Stomach (tissue), 9 donors: ENCODE results near the gene USP38. TPM values are rescaled to one million over a fixed set of nuclear protein-coding genes. Genes with fewer than 3 reads are reported as not detected.
"Not testable (repeated sequence)": the region's sequence is repeated elsewhere in the genome, so short reads cannot be mapped to it uniquely, and the experiment has no call there.

ENCODE experiments used
- DNase-seq, 2 donors: peaks; one replicate each; pipeline versions ENCODE4 v3.0.0 to v3.0.0-alpha.2; 2013 to 2019
- H3K27ac ChIP-seq, 5 donors: fragments of 200-600 bp in 4 of 5; sonication (generic) in 4 of 5; one replicate each; pipeline ENCODE4 v1.5.1; 2013 to 2019; ENCODE audit warnings: mild to moderate bottlenecking in 1 of 5, moderate library complexity in 1 of 5
- H3K27me3 ChIP-seq, 3 donors: fragments of 200-600 bp; sonication (generic); one replicate each; pipeline ENCODE4 v1.5.1; 2017 to 2019; ENCODE audit warnings: mixed run types in 1 of 3
- H3K36me3 ChIP-seq, 4 donors: fragments of 200-600 bp; sonication (generic); 1 replicate in 3 of 4; 2 replicates in 1 of 4; pipeline ENCODE4 v1.5.1; 2016 to 2019
- H3K4me1 ChIP-seq, 4 donors: fragments of 200-600 bp; sonication (generic); one replicate each; pipeline ENCODE4 v1.5.1; 2016 to 2019
- H3K4me3 ChIP-seq, 4 donors: fragments of 200-600 bp; sonication (generic) in 3 of 4; one replicate each; pipeline ENCODE4 v1.5.1; 2016 to 2019; ENCODE audit warnings: mild to moderate bottlenecking in 1 of 4
- H3K9me3 ChIP-seq, 4 donors: fragments of 200-600 bp; sonication (generic); one replicate each; pipeline ENCODE4 v1.5.1; 2016 to 2019
- EP300 ChIP-seq: sonication (generic); formaldehyde crosslinking; IDR thresholded peaks from one replicate; pipeline ENCODE4 v1.6.1; 2017; ENCODE audit warnings: antibody characterized with exemption
- POLR2A ChIP-seq, 4 donors: fragments of 450-650 bp; IDR thresholded peaks; one replicate each; pipeline ENCODE4 v1.6.1; 2016; ENCODE audit warnings: antibody characterized with exemption in 4 of 4, control low read depth in 2 of 4, mild to moderate bottlenecking in 1 of 4, moderate library complexity in 1 of 4
- POLR2AphosphoS5 ChIP-seq, 3 donors: sonication (generic); formaldehyde crosslinking; IDR thresholded peaks; one replicate each; pipeline ENCODE4 v1.6.1; 2016; ENCODE audit warnings: antibody characterized with exemption in 3 of 3
- WGBS, 5 donors: extraction: QIAGEN DNeasy Blood & Tissue Kit in 3 of 5; methylation state at CpG; one replicate each; pipeline versions ENCODE4 v1.1.5 to v1.1.7; 2013 to 2018; 5-methylcytosine and 5-hydroxymethylcytosine counted together
- intact Hi-C: fragments of 100-400 bp; cut with DNase I; formaldehyde crosslinking; loops from one replicate; pipeline ENCODE4 v1.15.1; 2023; ENCODE audit warnings: low total_unique reads
- polyA plus RNA-seq, 3 donors: library from polyadenylated mRNA; stranded (reverse); fragments of 200-250 nt; gene quantifications; one replicate each; pipeline ENCODE4 v1.2.3, GENCODE V29; 2013
- total RNA-seq, 5 donors: library from RNA; depleted of rRNA; stranded (reverse); fragments of >200 nt; gene quantifications; one replicate each; pipeline versions ENCODE4 v1.1.0 to v1.2.3, GENCODE V29; 2014 to 2016
- TF ChIP-seq, protein P1 (sequence below), 7 experiments: fragments of 450-650 bp in 4 of 7; fragments of 200-600 bp in 3 of 7; sonication (generic) in 3 of 7; IDR thresholded peaks; one replicate each; pipeline ENCODE4 v1.5.1; 2016 to 2019; ENCODE audit warnings: antibody characterized with exemption in 7 of 7, control low read depth in 2 of 7, mild to moderate bottlenecking in 1 of 7
- donor health status: healthy with polysubstance abuse.
- donor health status: Bipolar disorder and iron deficiency.
- donor health status: healthy.

The USP38 gene
- total and polyA plus RNA-seq, 8 donors: 1.7 to 32.1 (median 11.0) TPM

DNA sequence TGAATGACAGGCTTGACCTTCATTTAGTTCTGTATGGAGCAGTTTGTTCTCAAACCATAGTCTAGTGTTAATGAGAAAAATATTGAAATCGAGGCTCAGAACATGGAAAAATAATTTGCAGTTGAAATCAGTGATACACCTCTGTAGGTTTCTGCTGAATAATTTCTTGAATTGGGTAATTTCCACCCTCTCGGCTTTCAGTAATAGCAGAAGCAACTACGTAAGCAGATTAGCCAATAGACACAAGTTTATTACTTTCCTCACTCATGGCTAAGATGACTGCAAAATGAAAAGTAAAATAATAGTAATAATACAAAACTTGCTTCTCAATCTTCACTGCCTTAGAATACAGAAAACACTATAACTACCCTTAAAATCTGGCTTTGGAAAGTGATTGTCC lies 46.0 kb downstream of the USP38 start:
- no peak for DNase-seq
- Histone ChIP-seq H3K4me3 (no peak overlapping the region), H3K27ac (peak overlapping the region in 2 of 5 donors; percentile 18 to 50), H3K9me3 (no peaks in the 10 kb centered on the region), H3K36me3 (no peaks in the 10 kb centered on the region), H3K4me1 (peaks cover 0 to 18% (median 3%) of the 10 kb centered on the region in 4 donors), H3K27me3 (no peaks in the 10 kb centered on the region)
- intact Hi-C loops: no loop called here
- WGBS, 5 donors: 65 to 78% (median 74%) methylated on average over 3 of the region's 3 CpGs
- TF ChIP-seq, protein P1, sequence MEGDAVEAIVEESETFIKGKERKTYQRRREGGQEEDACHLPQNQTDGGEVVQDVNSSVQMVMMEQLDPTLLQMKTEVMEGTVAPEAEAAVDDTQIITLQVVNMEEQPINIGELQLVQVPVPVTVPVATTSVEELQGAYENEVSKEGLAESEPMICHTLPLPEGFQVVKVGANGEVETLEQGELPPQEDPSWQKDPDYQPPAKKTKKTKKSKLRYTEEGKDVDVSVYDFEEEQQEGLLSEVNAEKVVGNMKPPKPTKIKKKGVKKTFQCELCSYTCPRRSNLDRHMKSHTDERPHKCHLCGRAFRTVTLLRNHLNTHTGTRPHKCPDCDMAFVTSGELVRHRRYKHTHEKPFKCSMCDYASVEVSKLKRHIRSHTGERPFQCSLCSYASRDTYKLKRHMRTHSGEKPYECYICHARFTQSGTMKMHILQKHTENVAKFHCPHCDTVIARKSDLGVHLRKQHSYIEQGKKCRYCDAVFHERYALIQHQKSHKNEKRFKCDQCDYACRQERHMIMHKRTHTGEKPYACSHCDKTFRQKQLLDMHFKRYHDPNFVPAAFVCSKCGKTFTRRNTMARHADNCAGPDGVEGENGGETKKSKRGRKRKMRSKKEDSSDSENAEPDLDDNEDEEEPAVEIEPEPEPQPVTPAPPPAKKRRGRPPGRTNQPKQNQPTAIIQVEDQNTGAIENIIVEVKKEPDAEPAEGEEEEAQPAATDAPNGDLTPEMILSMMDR (IDR thresholded peaks at IDR 0.05): no peak
- TF ChIP-seq POLR2A (IDR thresholded peaks at IDR 0.05): no peak
- TF ChIP-seq EP300: no peak
- TF ChIP-seq POLR2AphosphoS5 (IDR thresholded peaks at IDR 0.05): no peak

DNA sequence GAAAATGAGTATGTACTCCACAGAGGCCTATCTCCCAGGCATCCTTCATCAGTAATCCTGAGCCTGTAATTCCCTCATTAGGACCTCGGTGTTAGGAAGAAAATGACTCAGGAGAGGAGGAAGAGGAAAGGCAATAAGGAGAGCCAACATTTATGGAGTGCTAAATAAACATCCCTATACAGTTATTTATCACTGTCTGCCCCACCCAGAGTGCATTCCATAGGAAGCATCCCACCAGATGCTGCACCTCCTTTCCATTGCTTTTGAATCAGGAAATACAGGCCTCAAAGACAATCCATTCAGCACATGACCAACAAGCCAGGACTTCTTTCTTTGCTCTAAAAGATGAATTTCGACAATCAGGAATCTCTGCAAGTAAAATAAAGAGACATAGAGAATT lies 47.6 kb downstream of the USP38 start:
- no peak for DNase-seq
- no peak overlapping the region for H3K4me3 ChIP-seq
- no peak for TF ChIP-seq EP300
- no peak for TF ChIP-seq POLR2AphosphoS5 (IDR thresholded peaks at IDR 0.05)
- TF ChIP-seq, protein P1 (IDR thresholded peaks at IDR 0.05): no peak
- TF ChIP-seq POLR2A (IDR thresholded peaks at IDR 0.05): no peak
- no peaks in the 10 kb centered on the region for H3K27me3 ChIP-seq
- intact Hi-C loops: no loop called here
- H3K9me3 ChIP-seq: no peaks in the 10 kb centered on the region
- peaks cover 0 to 18% (median 3%) of the 10 kb centered on the region in 4 donors for H3K4me1 ChIP-seq
- WGBS, 5 donors: 50 to 76% (median 69%) methylated on average over 2 of the region's 2 CpGs
- H3K27ac ChIP-seq: peak overlapping the region in 2 of 5 donors; percentile 24 to 50
- no peaks in the 10 kb centered on the region for H3K36me3 ChIP-seq

DNA sequence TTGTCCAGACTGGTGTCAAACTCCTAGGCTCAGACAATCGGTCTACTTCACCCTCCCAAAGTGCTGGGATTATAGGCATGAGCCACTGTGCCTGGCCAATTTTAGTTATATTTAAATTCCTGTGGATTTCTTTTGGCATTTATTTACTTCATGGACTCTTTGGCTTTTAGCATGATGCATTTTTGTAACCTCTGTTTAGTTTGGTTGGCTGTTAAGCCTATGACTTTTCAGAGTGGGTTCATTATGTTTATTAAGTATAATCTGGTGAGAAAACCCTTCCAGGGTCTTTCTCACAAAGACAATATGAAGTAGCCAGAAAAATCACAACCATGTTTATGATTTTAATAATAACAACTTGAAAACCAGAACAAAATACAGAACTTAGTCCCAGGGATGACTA lies 49.4 kb downstream of the USP38 start:
- no peak overlapping the region for H3K4me3 ChIP-seq
- no peak for DNase-seq
- no peak overlapping the region for H3K27ac ChIP-seq
- 71 to 93% (median 75%) methylated on average over 1 of the region's 1 CpG for whole genome bisulfite sequencing, 5 donors
- no peaks in the 10 kb centered on the region for H3K9me3 ChIP-seq
- intact Hi-C loops: no loop called here
- no peak for TF ChIP-seq EP300
- TF ChIP-seq, protein P1 (IDR thresholded peaks at IDR 0.05): no peak
- H3K4me1 ChIP-seq: peaks cover 0 to 18% (median 3%) of the 10 kb centered on the region in 4 donors
- H3K27me3 ChIP-seq: no peaks in the 10 kb centered on the region
- H3K36me3 ChIP-seq: no peaks in the 10 kb centered on the region

DNA sequence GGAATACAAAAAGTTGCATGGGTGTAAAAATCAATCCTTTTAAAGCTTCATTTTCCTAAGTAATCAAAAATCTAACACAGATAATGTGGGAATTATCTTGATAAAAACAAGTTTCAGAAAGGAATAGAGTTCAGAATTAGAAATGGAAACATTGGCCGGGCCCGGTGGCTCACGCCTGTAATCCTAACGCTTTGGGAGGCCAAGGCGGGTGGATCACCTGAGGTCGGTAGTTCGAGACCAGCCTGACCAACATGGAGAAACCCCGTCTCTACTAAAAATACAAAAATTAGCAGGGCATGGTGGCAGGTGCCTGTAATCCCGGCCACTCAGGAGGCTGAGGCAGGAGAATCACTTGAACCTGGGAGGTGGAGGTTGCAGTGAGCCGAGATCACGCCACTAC lies 52.5 kb downstream of the USP38 start:
- H3K4me3 ChIP-seq, DNase-seq, H3K27me3 ChIP-seq, H3K9me3 ChIP-seq, intact Hi-C loops, H3K27ac ChIP-seq, H3K36me3 ChIP-seq: not testable (repeated sequence)
- peaks cover 0 to 14% (median 6%) of the 10 kb centered on the region in 4 donors for H3K4me1 ChIP-seq
- WGBS, 5 donors: 93 to 95% (median 95%) methylated on average over 11 of the region's 11 CpGs

DNA sequence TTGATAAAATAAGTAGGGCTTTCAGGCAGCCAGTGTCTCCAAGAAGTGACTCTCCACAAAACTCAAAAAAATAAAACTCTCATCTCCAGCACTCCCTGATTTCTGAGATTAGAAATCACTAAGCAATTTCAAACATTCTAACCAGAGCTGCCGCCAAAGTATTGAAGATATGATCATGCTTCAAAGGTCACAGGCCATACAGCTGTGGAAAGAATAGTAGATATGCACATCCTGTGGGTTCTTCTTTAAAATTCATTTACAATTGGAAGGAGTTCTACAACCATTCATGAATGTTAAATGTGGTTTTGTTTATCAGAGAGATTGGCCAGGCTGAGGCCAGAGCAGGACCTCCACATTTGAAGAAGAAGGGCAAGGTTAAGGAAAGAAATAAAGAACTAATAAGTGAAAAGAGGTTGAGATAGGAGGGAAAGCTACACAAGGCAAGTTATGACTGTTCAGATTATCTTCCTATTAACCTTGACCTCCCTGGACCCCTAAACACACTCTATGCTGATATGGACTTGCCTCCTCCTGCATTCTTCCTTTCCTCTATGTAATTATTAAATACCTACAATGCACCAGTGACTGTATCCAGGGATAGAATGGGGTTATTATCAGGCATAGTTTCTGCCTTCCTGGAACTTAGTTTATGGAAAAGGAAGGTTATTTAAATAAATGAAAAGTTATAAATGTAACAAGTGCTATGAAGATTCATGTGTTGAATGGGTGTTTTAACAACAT lies 56.4 kb downstream of the USP38 start:
- no peaks in the 10 kb centered on the region for H3K9me3 ChIP-seq
- H3K27ac ChIP-seq: peak overlapping the region in 1 of 5 donors; percentile 8
- H3K36me3 ChIP-seq: no peaks in the 10 kb centered on the region
- no peaks in the 10 kb centered on the region for H3K27me3 ChIP-seq
- intact Hi-C loops: no loop called here
- 38 to 58% (median 50%) methylated on average over 1 of the region's 1 CpG for WGBS, 5 donors
- no peak overlapping the region for H3K4me3 ChIP-seq
- H3K4me1 ChIP-seq: peaks cover 0 to 6% (median 0%) of the 10 kb centered on the region in 4 donors
- TF ChIP-seq POLR2A (IDR thresholded peaks at IDR 0.05): no peak
- no peak for DNase-seq
